K562 (cell line): Measurements from ENCODE around the gene NCOA6. TPM values are rescaled to one million over a fixed set of nuclear protein-coding genes. Genes with fewer than 3 reads are reported as not detected.
A peak's percentile ranks its signal among the peaks of the same experiment; 100 is the strongest.

Experiments
- ARNT ChIP-seq, 2 experiments: fragments of 450-650 bp; IDR thresholded peaks; 2 replicates each; pipeline ENCODE4 v1.6.1; 2016; ENCODE audit warnings: mild to moderate bottlenecking in 1 of 2
- BCOR ChIP-seq: fragments of 450-650 bp; IDR thresholded peaks from 2 replicates; pipeline ENCODE4 v1.6.1; 2016
- CBFA2T2 ChIP-seq: fragments of 450-650 bp; conservative IDR thresholded peaks from 2 replicates; pipeline ENCODE4 v1.6.1; 2017; ENCODE audit warnings: mild to moderate bottlenecking
- ETS2 ChIP-seq: IDR thresholded peaks from 2 replicates; pipeline ENCODE4 v1.6.1; 2016; ENCODE audit warnings: borderline replicate concordance, missing genetic modification characterization, mild to moderate bottlenecking, moderate library complexity, missing compliant biosample characterization; ENCODE audit not compliant: poor library complexity, severe bottlenecking
- ETV1 ChIP-seq: fragments of 450-650 bp; conservative IDR thresholded peaks from 2 replicates; pipeline ENCODE4 v1.6.1; 2016; ENCODE audit warnings: missing genetic modification characterization, control low read depth, low read depth, missing compliant biosample characterization
- GABPB1 ChIP-seq: sonication (generic); formaldehyde crosslinking; IDR thresholded peaks from 2 replicates; pipeline ENCODE4 v1.8.0; 2022; ENCODE audit warnings: mild to moderate bottlenecking, missing genetic modification reagents
- ILF3 ChIP-seq: fragments of 450-650 bp; IDR thresholded peaks from 2 replicates; pipeline ENCODE4 v1.6.1; 2018; ENCODE audit warnings: antibody characterized with exemption, mild to moderate bottlenecking, moderate library complexity, borderline replicate concordance
- KDM2B ChIP-seq: fragments of 250-450 bp; sonication (Bioruptor Pico); IDR thresholded peaks from 2 replicates; pipeline ENCODE4 v1.8.0; 2021; ENCODE audit warnings: mild to moderate bottlenecking, moderate library complexity
- MXI1 ChIP-seq: IDR thresholded peaks from 2 replicates; pipeline ENCODE4 v1.6.1; 2011; ENCODE audit warnings: low read depth, mild to moderate bottlenecking, improper control_type of control experiment, low read length
- MYBL2 ChIP-seq, 2 experiments: fragments of 450-650 bp in 1 of 2; sonication (generic) in 1 of 2; formaldehyde crosslinking in 1 of 2; IDR thresholded peaks; 2 replicates each; pipeline versions ENCODE4 v1.6.1 to v1.8.1; 2017 to 2022; ENCODE audit warnings: borderline replicate concordance in 1 of 2, inconsistent platforms in 1 of 2, low read depth in 1 of 2, mild to moderate bottlenecking in 1 of 2, missing genetic modification reagents in 1 of 2, moderate library complexity in 1 of 2
- PHF8 ChIP-seq: fragments of 200-600 bp; sonication (generic); IDR thresholded peaks from 2 replicates; pipeline ENCODE4 v1.6.1; 2012; ENCODE audit warnings: mixed run types, mild to moderate bottlenecking, inconsistent platforms, low read length, moderate library complexity, borderline replicate concordance
- SAFB ChIP-seq: fragments of 200-400 bp; formaldehyde crosslinking; IDR thresholded peaks from 2 replicates; pipeline ENCODE4 v1.6.1; 2017; ENCODE audit warnings: low read depth, low read length, borderline replicate concordance
- SAP30 ChIP-seq: fragments of 200-600 bp; sonication (generic); IDR thresholded peaks from 2 replicates; pipeline ENCODE4 v1.6.1; 2012; ENCODE audit warnings: borderline replicate concordance, low read depth, mild to moderate bottlenecking, moderate library complexity, low read length, control low read depth, inconsistent platforms; ENCODE audit not compliant: insufficient read depth, poor library complexity, severe bottlenecking
- SMC3 ChIP-seq: conservative IDR thresholded peaks from 2 replicates; pipeline ENCODE4 v1.6.1; 2011; ENCODE audit warnings: low read depth, low read length, improper control_type of control experiment; ENCODE audit not compliant: insufficient read depth
- SP2 ChIP-seq: IDR thresholded peaks from 2 replicates; pipeline ENCODE4 v1.6.1; 2011; ENCODE audit warnings: mild to moderate bottlenecking, low read depth, low read length, moderate library complexity; ENCODE audit not compliant: poor library complexity, severe bottlenecking; ENCODE audit errors: extremely low read depth
- ZBTB7A ChIP-seq: IDR thresholded peaks from 2 replicates; pipeline ENCODE4 v1.6.1; 2011; ENCODE audit warnings: low read depth, mild to moderate bottlenecking, low read length, moderate library complexity, borderline replicate concordance; ENCODE audit not compliant: control insufficient read depth
- ZNF175 ChIP-seq: fragments of 200-800 bp; sonication (Bioruptor generic); IDR thresholded peaks from 2 replicates; pipeline ENCODE4 v1.6.1; 2016; ENCODE audit warnings: low read depth, mild to moderate bottlenecking, missing genetic modification characterization, missing compliant biosample characterization
- ZNF347 ChIP-seq: fragments of 450-650 bp; formaldehyde crosslinking; IDR thresholded peaks from 2 replicates; pipeline ENCODE4 v1.4.0; 2020; ENCODE audit warnings: low read depth, mild to moderate bottlenecking, moderate library complexity
- polyA plus RNA-seq, 8 experiments: library from polyadenylated mRNA; depleted of rRNA in 4 of 8; stranded (reverse) in 5 of 8; unstranded in 3 of 8; fragments of >200 nt; fragmentation: Nextera tagmentation in 2 of 8; fragmentation: Illumina TruSeq in 1 of 8; extraction: Ambion mirVana in 2 of 8; extraction: Trizol in 1 of 8; gene quantifications; 2 replicates each; pipeline versions ENCODE4 v1.2.1 to v1.2.3, GENCODE V29; 2011 to 2014; ENCODE audit warnings: inconsistent platforms in 1 of 8, missing spikeins in 1 of 8
- total RNA-seq, 7 experiments: library from RNA; depleted of rRNA in 6 of 7; stranded (reverse); fragments of >200 nt in 6 of 7; fragmentation: Illumina TruSeq in 2 of 7; extraction: Trizol in 2 of 7; gene quantifications; 2 replicates each; pipeline versions ENCODE4 v1.2.1 to v1.2.3, GENCODE V29; 2011 to 2021; ENCODE audit warnings: low replicate concordance in 1 of 7
- TF ChIP-seq, protein P1 (sequence below): fragments of 250-450 bp; sonication (Bioruptor Pico); IDR thresholded peaks from 2 replicates; pipeline ENCODE4 v1.5.0; 2022; ENCODE audit warnings: mild to moderate bottlenecking
- TF ChIP-seq, protein P2 (sequence below): fragments of 200-800 bp; sonication (Bioruptor generic); IDR thresholded peaks from 2 replicates; pipeline ENCODE4 v1.6.1; 2017; ENCODE audit warnings: missing genetic modification characterization, missing compliant biosample characterization
- TF ChIP-seq, protein P3 (sequence below), 2 experiments: fragments of 450-650 bp in 1 of 2; IDR thresholded peaks; 2 replicates each; pipeline ENCODE4 v1.6.1; 2011 to 2017; ENCODE audit warnings: low read depth in 2 of 2, antibody characterized with exemption in 1 of 2, borderline replicate concordance in 1 of 2, low read length in 1 of 2, mild to moderate bottlenecking in 1 of 2, mixed read lengths in 1 of 2; ENCODE audit not compliant: control insufficient read depth in 1 of 2

NCOA6 gene
- total and polyA plus RNA-seq, 9 of the 15 experiments (the other 6 are each of a cell fraction or from before 2014, with no cell fraction given): 6.1 to 25.0 (median 9.5) TPM

- TF ChIP-seq ETS2 (tag): no peak
- peak; percentile 42; the same call in 1 of the 2 replicates for TF ChIP-seq SMC3
- TF ChIP-seq, protein P1, sequence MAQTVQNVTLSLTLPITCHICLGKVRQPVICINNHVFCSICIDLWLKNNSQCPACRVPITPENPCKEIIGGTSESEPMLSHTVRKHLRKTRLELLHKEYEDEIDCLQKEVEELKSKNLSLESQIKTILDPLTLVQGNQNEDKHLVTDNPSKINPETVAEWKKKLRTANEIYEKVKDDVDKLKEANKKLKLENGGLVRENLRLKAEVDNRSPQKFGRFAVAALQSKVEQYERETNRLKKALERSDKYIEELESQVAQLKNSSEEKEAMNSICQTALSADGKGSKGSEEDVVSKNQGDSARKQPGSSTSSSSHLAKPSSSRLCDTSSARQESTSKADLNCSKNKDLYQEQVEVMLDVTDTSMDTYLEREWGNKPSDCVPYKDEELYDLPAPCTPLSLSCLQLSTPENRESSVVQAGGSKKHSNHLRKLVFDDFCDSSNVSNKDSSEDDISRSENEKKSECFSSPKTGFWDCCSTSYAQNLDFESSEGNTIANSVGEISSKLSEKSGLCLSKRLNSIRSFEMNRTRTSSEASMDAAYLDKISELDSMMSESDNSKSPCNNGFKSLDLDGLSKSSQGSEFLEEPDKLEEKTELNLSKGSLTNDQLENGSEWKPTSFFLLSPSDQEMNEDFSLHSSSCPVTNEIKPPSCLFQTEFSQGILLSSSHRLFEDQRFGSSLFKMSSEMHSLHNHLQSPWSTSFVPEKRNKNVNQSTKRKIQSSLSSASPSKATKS (CRISPR knock-in tag): no peak
- TF ChIP-seq ZNF175 (CRISPR knock-in tag): no peak
- TF ChIP-seq PHF8: no peak
- no peak for TF ChIP-seq SAFB
- peak; percentile 93 for TF ChIP-seq ZBTB7A
- TF ChIP-seq, protein P2, sequence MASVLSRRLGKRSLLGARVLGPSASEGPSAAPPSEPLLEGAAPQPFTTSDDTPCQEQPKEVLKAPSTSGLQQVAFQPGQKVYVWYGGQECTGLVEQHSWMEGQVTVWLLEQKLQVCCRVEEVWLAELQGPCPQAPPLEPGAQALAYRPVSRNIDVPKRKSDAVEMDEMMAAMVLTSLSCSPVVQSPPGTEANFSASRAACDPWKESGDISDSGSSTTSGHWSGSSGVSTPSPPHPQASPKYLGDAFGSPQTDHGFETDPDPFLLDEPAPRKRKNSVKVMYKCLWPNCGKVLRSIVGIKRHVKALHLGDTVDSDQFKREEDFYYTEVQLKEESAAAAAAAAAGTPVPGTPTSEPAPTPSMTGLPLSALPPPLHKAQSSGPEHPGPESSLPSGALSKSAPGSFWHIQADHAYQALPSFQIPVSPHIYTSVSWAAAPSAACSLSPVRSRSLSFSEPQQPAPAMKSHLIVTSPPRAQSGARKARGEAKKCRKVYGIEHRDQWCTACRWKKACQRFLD (CRISPR knock-in tag): 0 out of 2 replicates have a peak, but pooled peaks have one; percentile 19
- TF ChIP-seq GABPB1 (CRISPR knock-in tag): no peak
- no peak for TF ChIP-seq KDM2B (CRISPR knock-in tag)
- TF ChIP-seq SAP30: no peak
- TF ChIP-seq, protein P3, sequence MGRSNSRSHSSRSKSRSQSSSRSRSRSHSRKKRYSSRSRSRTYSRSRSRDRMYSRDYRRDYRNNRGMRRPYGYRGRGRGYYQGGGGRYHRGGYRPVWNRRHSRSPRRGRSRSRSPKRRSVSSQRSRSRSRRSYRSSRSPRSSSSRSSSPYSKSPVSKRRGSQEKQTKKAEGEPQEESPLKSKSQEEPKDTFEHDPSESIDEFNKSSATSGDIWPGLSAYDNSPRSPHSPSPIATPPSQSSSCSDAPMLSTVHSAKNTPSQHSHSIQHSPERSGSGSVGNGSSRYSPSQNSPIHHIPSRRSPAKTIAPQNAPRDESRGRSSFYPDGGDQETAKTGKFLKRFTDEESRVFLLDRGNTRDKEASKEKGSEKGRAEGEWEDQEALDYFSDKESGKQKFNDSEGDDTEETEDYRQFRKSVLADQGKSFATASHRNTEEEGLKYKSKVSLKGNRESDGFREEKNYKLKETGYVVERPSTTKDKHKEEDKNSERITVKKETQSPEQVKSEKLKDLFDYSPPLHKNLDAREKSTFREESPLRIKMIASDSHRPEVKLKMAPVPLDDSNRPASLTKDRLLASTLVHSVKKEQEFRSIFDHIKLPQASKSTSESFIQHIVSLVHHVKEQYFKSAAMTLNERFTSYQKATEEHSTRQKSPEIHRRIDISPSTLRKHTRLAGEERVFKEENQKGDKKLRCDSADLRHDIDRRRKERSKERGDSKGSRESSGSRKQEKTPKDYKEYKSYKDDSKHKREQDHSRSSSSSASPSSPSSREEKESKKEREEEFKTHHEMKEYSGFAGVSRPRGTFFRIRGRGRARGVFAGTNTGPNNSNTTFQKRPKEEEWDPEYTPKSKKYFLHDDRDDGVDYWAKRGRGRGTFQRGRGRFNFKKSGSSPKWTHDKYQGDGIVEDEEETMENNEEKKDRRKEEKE (IDR thresholded peaks at IDR 0.05; ENCODE audit: borderline replicate concordance in 1 of 2, control insufficient read depth in 1 of 2, low read depth in 2 of 2, low read length in 1 of 2): no peak
- no peak for TF ChIP-seq BCOR
- TF ChIP-seq ARNT (IDR thresholded peaks at IDR 0.05): no peak
- no peak for TF ChIP-seq ILF3
- TF ChIP-seq MYBL2 (IDR thresholded peaks at IDR 0.05; ENCODE audit: low read depth): no peak
- TF ChIP-seq MYBL2 (CRISPR knock-in tag; IDR thresholded peaks at IDR 0.05; ENCODE audit: borderline replicate concordance): no peak
- TF ChIP-seq ZNF347: no peak
- TF ChIP-seq MXI1: no peak
- no peak for TF ChIP-seq SP2
- TF ChIP-seq CBFA2T2: no peak
- no peak for TF ChIP-seq ETV1 (tag)
Measured at GRCh38 chr20:34708621-34709043, 116.8 kb downstream of the NCOA6 start (continued).
